ENCODE data around the gene TMC5. TPM values are rescaled to one million over a fixed set of nuclear protein-coding genes. Genes with fewer than 3 reads are reported as not detected.
"Not testable (repeated sequence)": the region's sequence is repeated elsewhere in the genome, so short reads cannot be mapped to it uniquely, and the experiment has no call there.

The TMC5 gene, protein sequence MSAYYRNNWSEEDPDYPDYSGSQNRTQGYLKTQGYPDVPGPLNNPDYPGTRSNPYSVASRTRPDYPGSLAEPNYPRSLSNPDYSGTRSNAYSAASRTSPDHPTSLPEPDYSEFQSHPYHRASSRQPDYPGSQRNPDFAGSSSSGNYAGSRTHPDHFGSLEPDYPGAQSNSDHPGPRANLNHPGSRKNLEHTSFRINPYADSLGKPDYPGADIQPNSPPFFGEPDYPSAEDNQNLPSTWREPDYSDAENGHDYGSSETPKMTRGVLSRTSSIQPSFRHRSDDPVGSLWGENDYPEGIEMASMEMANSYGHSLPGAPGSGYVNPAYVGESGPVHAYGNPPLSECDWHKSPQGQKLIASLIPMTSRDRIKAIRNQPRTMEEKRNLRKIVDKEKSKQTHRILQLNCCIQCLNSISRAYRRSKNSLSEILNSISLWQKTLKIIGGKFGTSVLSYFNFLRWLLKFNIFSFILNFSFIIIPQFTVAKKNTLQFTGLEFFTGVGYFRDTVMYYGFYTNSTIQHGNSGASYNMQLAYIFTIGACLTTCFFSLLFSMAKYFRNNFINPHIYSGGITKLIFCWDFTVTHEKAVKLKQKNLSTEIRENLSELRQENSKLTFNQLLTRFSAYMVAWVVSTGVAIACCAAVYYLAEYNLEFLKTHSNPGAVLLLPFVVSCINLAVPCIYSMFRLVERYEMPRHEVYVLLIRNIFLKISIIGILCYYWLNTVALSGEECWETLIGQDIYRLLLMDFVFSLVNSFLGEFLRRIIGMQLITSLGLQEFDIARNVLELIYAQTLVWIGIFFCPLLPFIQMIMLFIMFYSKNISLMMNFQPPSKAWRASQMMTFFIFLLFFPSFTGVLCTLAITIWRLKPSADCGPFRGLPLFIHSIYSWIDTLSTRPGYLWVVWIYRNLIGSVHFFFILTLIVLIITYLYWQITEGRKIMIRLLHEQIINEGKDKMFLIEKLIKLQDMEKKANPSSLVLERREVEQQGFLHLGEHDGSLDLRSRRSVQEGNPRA
- polyA plus RNA-seq (not detected in 2 replicates), polyA minus RNA-seq (not detected in 2 replicates)

DNA sequence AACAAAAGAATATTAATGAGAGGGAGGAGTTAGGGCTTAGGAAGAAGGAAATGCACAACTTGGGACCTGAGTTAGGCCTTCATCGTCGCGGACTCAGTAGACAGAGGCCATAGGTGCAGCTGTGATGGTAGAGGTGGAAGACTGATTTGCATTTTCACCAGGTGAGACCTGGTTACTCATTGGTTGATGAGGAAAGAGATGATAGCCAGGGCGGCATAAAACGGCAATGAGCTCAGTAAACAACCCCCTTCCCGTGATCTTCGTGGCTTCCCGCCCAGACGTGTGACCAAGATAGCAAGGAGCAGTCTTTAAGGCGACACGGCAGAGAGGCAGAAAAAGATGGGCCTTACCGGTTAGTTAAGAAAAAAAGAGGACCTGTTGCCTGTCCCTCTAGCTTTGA lies at the start of gene TMC5:
TMC5 (plus strand) TSS at position 244 of the 400 bp plus-strand sequence. CDS start 22,156 bp downstream, outside the sequence.
- H4K20me1 ChIP-seq (ENCODE audit: insufficient read depth), result no peaks in the 10 kb centered on the region
- no peaks in the 10 kb centered on the region for H3K79me2 ChIP-seq (replicated peaks; ENCODE audit: insufficient read depth, low read length)
- no peak within 1 kb of the TSS for H3K27ac ChIP-seq (ENCODE audit: low read length)
- H3K36me3 ChIP-seq (ENCODE audit: insufficient read depth, low read length), result no peaks in the 10 kb centered on the region
- H3F3A ChIP-seq (ENCODE audit: insufficient read depth, low read length, poor library complexity, severe bottlenecking), result no peaks in the 10 kb centered on the region
- TF ChIP-seq EP300 (conservative IDR thresholded peaks at IDR 0.05; ENCODE audit: poor library complexity, severe bottlenecking) (no peak), EZH2 (IDR thresholded peaks at IDR 0.05; ENCODE audit: borderline replicate concordance, insufficient read depth, low read length, poor library complexity, severe bottlenecking) (no peak), MXI1 (conservative IDR thresholded peaks at IDR 0.05; ENCODE audit: poor library complexity, severe bottlenecking) (no peak), POLR2AphosphoS5 (IDR thresholded peaks at IDR 0.05) (no peak), RAD21 (conservative IDR thresholded peaks at IDR 0.05) (no peak), SMC3 (conservative IDR thresholded peaks at IDR 0.05; ENCODE audit: poor library complexity) (no peak), TAF1 (IDR thresholded peaks at IDR 0.05; ENCODE audit: low read depth) (no peak)
- TF ChIP-seq, protein P1, sequence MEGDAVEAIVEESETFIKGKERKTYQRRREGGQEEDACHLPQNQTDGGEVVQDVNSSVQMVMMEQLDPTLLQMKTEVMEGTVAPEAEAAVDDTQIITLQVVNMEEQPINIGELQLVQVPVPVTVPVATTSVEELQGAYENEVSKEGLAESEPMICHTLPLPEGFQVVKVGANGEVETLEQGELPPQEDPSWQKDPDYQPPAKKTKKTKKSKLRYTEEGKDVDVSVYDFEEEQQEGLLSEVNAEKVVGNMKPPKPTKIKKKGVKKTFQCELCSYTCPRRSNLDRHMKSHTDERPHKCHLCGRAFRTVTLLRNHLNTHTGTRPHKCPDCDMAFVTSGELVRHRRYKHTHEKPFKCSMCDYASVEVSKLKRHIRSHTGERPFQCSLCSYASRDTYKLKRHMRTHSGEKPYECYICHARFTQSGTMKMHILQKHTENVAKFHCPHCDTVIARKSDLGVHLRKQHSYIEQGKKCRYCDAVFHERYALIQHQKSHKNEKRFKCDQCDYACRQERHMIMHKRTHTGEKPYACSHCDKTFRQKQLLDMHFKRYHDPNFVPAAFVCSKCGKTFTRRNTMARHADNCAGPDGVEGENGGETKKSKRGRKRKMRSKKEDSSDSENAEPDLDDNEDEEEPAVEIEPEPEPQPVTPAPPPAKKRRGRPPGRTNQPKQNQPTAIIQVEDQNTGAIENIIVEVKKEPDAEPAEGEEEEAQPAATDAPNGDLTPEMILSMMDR (IDR thresholded peaks at IDR 0.05; ENCODE audit: poor library complexity, severe bottlenecking), result no peak
- TF ChIP-seq, protein P2, sequence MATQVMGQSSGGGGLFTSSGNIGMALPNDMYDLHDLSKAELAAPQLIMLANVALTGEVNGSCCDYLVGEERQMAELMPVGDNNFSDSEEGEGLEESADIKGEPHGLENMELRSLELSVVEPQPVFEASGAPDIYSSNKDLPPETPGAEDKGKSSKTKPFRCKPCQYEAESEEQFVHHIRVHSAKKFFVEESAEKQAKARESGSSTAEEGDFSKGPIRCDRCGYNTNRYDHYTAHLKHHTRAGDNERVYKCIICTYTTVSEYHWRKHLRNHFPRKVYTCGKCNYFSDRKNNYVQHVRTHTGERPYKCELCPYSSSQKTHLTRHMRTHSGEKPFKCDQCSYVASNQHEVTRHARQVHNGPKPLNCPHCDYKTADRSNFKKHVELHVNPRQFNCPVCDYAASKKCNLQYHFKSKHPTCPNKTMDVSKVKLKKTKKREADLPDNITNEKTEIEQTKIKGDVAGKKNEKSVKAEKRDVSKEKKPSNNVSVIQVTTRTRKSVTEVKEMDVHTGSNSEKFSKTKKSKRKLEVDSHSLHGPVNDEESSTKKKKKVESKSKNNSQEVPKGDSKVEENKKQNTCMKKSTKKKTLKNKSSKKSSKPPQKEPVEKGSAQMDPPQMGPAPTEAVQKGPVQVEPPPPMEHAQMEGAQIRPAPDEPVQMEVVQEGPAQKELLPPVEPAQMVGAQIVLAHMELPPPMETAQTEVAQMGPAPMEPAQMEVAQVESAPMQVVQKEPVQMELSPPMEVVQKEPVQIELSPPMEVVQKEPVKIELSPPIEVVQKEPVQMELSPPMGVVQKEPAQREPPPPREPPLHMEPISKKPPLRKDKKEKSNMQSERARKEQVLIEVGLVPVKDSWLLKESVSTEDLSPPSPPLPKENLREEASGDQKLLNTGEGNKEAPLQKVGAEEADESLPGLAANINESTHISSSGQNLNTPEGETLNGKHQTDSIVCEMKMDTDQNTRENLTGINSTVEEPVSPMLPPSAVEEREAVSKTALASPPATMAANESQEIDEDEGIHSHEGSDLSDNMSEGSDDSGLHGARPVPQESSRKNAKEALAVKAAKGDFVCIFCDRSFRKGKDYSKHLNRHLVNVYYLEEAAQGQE (IDR thresholded peaks at IDR 0.05; ENCODE audit: borderline replicate concordance), result no peak
- H3K4me3 ChIP-seq (ENCODE audit: low read length), result no peak within 1 kb of the TSS
- H3K4me2 ChIP-seq (ENCODE audit: low read length), result no peak within 1 kb of the TSS
- H2AFZ ChIP-seq (ENCODE audit: low read depth, low read length), result no peak within 1 kb of the TSS
- H3K9ac ChIP-seq (ENCODE audit: low read length), result no peak within 1 kb of the TSS
- H3K9me2 ChIP-seq (ENCODE audit: insufficient read depth, low read length), result no peaks in the 10 kb centered on the region
- H3K27me3 ChIP-seq (ENCODE audit: insufficient read depth, low read depth, low read length), result no peaks in the 10 kb centered on the region
- no peaks in the 10 kb centered on the region for H3K9me3 ChIP-seq (ENCODE audit: low read length)

DNA sequence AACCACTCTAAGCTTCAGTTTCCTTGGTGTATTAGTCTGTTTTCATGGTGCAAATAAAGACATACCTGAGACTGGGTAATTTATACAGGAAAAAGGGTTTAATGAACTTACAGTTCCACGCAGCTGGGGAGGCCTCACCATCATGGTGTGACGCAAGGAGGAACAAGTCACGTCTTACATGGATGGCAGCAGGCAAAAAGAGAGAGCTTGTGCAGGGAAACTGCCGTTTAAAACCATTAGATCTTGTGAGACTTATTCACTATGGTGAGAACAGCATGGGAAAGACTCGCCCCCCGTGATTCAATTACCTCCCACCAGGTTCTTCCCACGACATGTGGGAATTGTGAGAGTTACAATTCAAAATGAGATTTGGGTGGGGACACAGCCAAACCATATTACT lies 45.1 kb upstream of the TMC5 start:
- not testable (repeated sequence) for H3F3A ChIP-seq (ENCODE audit: insufficient read depth, low read length, poor library complexity, severe bottlenecking); H3K9me3 ChIP-seq (ENCODE audit: low read length); H3K36me3 ChIP-seq (ENCODE audit: insufficient read depth, low read length); H3K27ac ChIP-seq (ENCODE audit: low read length); H4K20me1 ChIP-seq (ENCODE audit: insufficient read depth); H3K4me3 ChIP-seq (ENCODE audit: low read length); H3K4me2 ChIP-seq (ENCODE audit: low read length); H3K79me2 ChIP-seq (replicated peaks; ENCODE audit: insufficient read depth, low read length); H3K27me3 ChIP-seq (ENCODE audit: insufficient read depth, low read depth, low read length); H3K9ac ChIP-seq (ENCODE audit: low read length); H2AFZ ChIP-seq (ENCODE audit: low read depth, low read length); H3K9me2 ChIP-seq (ENCODE audit: insufficient read depth, low read length)
